ENCODE measurements around the gene EEFSEC. TPM values are rescaled to one million over a fixed set of nuclear protein-coding genes. Genes with fewer than 3 reads are reported as not detected.

EEFSEC gene
- total and polyA plus RNA-seq, 2 of the 4 experiments (the other 2 are of a cell fraction) = 4.5 to 9.3 TPM

DNA sequence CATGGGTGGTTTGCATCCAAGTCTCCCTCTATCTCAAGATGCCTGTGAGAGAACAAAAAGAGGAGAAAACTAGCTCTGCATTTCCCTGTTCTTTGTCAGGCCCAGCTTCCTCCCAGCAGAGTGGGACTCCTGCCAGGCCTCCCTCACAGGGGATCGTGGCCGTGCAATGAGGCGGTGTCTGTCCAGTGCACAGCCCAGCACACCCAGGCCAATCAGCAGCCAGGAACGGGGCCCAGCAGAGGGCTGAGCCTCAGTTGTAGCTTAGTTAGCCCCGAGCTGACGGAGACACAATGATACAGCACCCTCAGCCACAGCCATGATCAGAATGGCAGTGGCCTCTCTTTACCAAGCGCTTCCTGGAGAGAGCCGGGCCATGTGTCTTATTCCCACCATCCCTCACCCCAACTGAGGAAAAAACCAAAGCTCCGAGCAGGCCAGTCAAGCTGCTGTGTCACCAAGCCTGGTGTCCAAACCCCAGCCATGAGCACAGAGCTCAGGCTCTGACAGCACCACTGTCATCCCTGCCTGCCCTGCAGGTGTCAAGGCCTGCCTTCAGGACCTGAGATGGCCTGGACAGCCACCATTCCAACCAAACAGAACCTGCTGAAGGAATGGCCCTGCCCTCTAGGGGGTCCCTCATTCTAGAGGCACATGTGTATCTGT, 242.3 kb downstream of the EEFSEC start:
- peak; percentile 91 for ATAC-seq (ENCODE audit: low read depth)
- H2AFZ ChIP-seq (replicated peaks; ENCODE audit: low read length, poor library complexity) = peak overlapping the region; percentile 55
- no peak overlapping the region for H2BK15ac ChIP-seq (ENCODE audit: low read depth, low read length)
- CTCF ChIA-PET = no interaction called here
- peak overlapping the region; percentile 16; the same call in 1 of the 2 replicates for H3K18ac ChIP-seq (ENCODE audit: low read depth, low read length)
- intact Hi-C loops (cut with micrococcal nuclease) (no loop called here), in situ Hi-C loops (cut with MboI; ENCODE audit: low sequenced_read_pairs) (no loop called here), dilution Hi-C loops (cut with HindIII; ENCODE audit: low sequenced_read_pairs, unreplicated experiment) (no loop called here)
- H3K4ac ChIP-seq (ENCODE audit: low read depth, low read length) = no peak overlapping the region
- no peak for TF ChIP-seq CEBPB (IDR thresholded peaks at IDR 0.05; ENCODE audit: low read depth, low read length)
- no peak for TF ChIP-seq SMC3 (IDR thresholded peaks at IDR 0.05; ENCODE audit: low read depth, low read length)
- no peak for TF ChIP-seq BHLHE40 (IDR thresholded peaks at IDR 0.05; ENCODE audit: low read depth, low read length)
- no peak for TF ChIP-seq FOS (IDR thresholded peaks at IDR 0.05; ENCODE audit: low read depth, low read length)
- TF ChIP-seq RAD21 (IDR thresholded peaks at IDR 0.05; ENCODE audit: low read length) = no peak
- TF ChIP-seq NFE2L2 (IDR thresholded peaks at IDR 0.05; ENCODE audit: low read depth, low read length) = no peak
- no peak for TF ChIP-seq CHD1 (IDR thresholded peaks at IDR 0.05; ENCODE audit: low read depth, low read length)
- TF ChIP-seq POLR2A (IDR thresholded peaks at IDR 0.05; ENCODE audit: low read depth, low read length) = no peak
- TF ChIP-seq, protein P1, sequence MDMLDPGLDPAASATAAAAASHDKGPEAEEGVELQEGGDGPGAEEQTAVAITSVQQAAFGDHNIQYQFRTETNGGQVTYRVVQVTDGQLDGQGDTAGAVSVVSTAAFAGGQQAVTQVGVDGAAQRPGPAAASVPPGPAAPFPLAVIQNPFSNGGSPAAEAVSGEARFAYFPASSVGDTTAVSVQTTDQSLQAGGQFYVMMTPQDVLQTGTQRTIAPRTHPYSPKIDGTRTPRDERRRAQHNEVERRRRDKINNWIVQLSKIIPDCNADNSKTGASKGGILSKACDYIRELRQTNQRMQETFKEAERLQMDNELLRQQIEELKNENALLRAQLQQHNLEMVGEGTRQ (IDR thresholded peaks at IDR 0.05; ENCODE audit: low read depth, low read length) = no peak
- TF ChIP-seq RCOR1 (IDR thresholded peaks at IDR 0.05; ENCODE audit: insufficient replicate concordance, low read length) = no peak
- H4K5ac ChIP-seq (ENCODE audit: low read depth, low read length) = peak overlapping the region; percentile 64; the same call in 1 of the 2 replicates
- no peaks in the 10 kb centered on the region for H3K79me1 ChIP-seq (ENCODE audit: low read depth in 1 of 2, low read length in 2 of 2)
- no peak overlapping the region for H3K4me3 ChIP-seq (ENCODE audit: insufficient read depth, low read depth, low read length)
- H3K27ac ChIP-seq (ENCODE audit: insufficient read depth, low read length) = no peak overlapping the region
- peak; percentile 43 for DNase-seq
- H2BK120ac ChIP-seq (ENCODE audit: low read depth, low read length) = no peak overlapping the region
- no peak overlapping the region for H2AK9ac ChIP-seq (replicated peaks; ENCODE audit: low read depth, low read length, poor library complexity)
- no peak overlapping the region for H2AK5ac ChIP-seq (ENCODE audit: low read depth, low read length)
- no peaks in the 10 kb centered on the region for H3K9me1 ChIP-seq (ENCODE audit: insufficient read depth, low read length)
- no peaks in the 10 kb centered on the region for H3K36me3 ChIP-seq (ENCODE audit: control insufficient read depth, insufficient read depth, low read length)
- H3K23ac ChIP-seq (ENCODE audit: low read depth, low read length) = peak overlapping the region; percentile 26; the same call in 1 of the 2 replicates
- H2BK20ac ChIP-seq (ENCODE audit: low read depth, low read length) = no peak overlapping the region
- no peak overlapping the region for H4K91ac ChIP-seq (ENCODE audit: insufficient read depth, low read depth, low read length)
- no peak overlapping the region for H3K9ac ChIP-seq (ENCODE audit: low read depth, low read length)
- 98% methylated on average over 4 of the region's 9 CpGs; no CpG with 5 or more reads in 1 of the 2 experiments for WGBS, 2 experiments (ENCODE audit: extremely low coverage in 2 of 2, insufficient read length in 1 of 2)
- peaks cover 4% of the 10 kb centered on the region; the same call in 1 of the 2 replicates for H4K20me1 ChIP-seq (ENCODE audit: insufficient read depth, low read length)
- no peak overlapping the region; the same call in 1 of the 2 replicates for H3K14ac ChIP-seq (replicated peaks; ENCODE audit: low read depth, low read length)
- H3K27me3 ChIP-seq (ENCODE audit: control insufficient read depth, insufficient read depth, low read length) = no peaks in the 10 kb centered on the region
- no TSS peak for BruUV-seq (replicated peaks)
- POLR2A ChIA-PET (ENCODE audit: unreplicated experiment) = no interaction called here
- no peak overlapping the region; the same call in 1 of the 2 replicates for H3K4me2 ChIP-seq (ENCODE audit: low read depth, low read length)
- no peak overlapping the region for H3K56ac ChIP-seq (ENCODE audit: extremely low read depth, insufficient read depth, low read length)
- H3K9me3 ChIP-seq (ENCODE audit: control insufficient read depth, insufficient read depth, low read length) = no peaks in the 10 kb centered on the region
- H2BK5ac ChIP-seq (ENCODE audit: low read depth, low read length, poor library complexity, severe bottlenecking) = no peak overlapping the region
- H3K4me1 ChIP-seq (ENCODE audit: control insufficient read depth, insufficient read depth, low read length) = peaks cover 5% of the 10 kb centered on the region; the same call in 1 of the 2 replicates
- no peak overlapping the region for H4K8ac ChIP-seq (ENCODE audit: low read depth in 2 of 2, low read length in 2 of 2)
